Measurements from ENCODE around the gene ICAM2.

ICAM2 gene

GRCh38 chr17:63974594-63975192 lies 45.7 kb downstream of the ICAM2 start:
- no peaks in the 10 kb centered on the region for H3K36me3 Mint-ChIP-seq
- H3K4me3 Mint-ChIP-seq, result no peak overlapping the region
- no peak for DNase-seq
- ATAC-seq (replicated peaks), result no peak
- H3K9me3 Mint-ChIP-seq, result no peaks in the 10 kb centered on the region
- H3K27ac Mint-ChIP-seq, result no peak overlapping the region
- peaks cover 8 to 11% of the 10 kb centered on the region in 2 donors for H3K4me1 Mint-ChIP-seq
- peaks cover 0 to 13% of the 10 kb centered on the region in 2 donors for H3K27me3 Mint-ChIP-seq

- no peaks in the 10 kb centered on the region for H3K36me3 Mint-ChIP-seq
- no peaks in the 10 kb centered on the region for H3K9me3 Mint-ChIP-seq
- ATAC-seq (replicated peaks) (no peak), DNase-seq (no peak)
- no peak overlapping the region for H3K27ac Mint-ChIP-seq
- no peak overlapping the region for H3K4me3 Mint-ChIP-seq
- H3K4me1 Mint-ChIP-seq, result peaks cover 8 to 11% of the 10 kb centered on the region in 2 donors
- peaks cover 0 to 13% of the 10 kb centered on the region in 2 donors for H3K27me3 Mint-ChIP-seq
Measured at GRCh38 chr17:63973930-63974593, 46.4 kb downstream of the ICAM2 start.

GRCh38 chr17:63973247-63973646 lies 47.2 kb downstream of the ICAM2 start:
- peaks cover 0 to 13% of the 10 kb centered on the region in 2 donors for H3K27me3 Mint-ChIP-seq
- no peak overlapping the region for H3K4me3 Mint-ChIP-seq
- ATAC-seq (replicated peaks), result no peak
- peaks cover 8 to 11% of the 10 kb centered on the region in 2 donors for H3K4me1 Mint-ChIP-seq
- DNase-seq, result no peak
- no peaks in the 10 kb centered on the region for H3K9me3 Mint-ChIP-seq
- H3K36me3 Mint-ChIP-seq, result no peaks in the 10 kb centered on the region
- peak overlapping the region; percentile 21 for H3K27ac Mint-ChIP-seq

- no peaks in the 10 kb centered on the region for H3K9me3 Mint-ChIP-seq
- ATAC-seq (replicated peaks) (no peak), DNase-seq (no peak)
- H3K27ac Mint-ChIP-seq, result peak within 1 kb of the TSS; percentile 21
- H3K27me3 Mint-ChIP-seq, result peaks cover 0 to 13% of the 10 kb centered on the region in 2 donors
- H3K36me3 Mint-ChIP-seq, result no peaks in the 10 kb centered on the region
- H3K4me1 Mint-ChIP-seq, result peaks cover 8 to 11% of the 10 kb centered on the region in 2 donors
- no peak within 1 kb of the TSS for H3K4me3 Mint-ChIP-seq
Measured at GRCh38 chr17:63972796-63973195, 47.6 kb downstream of the ICAM2 start, which contains the start of gene SCN4A. SCN4A (minus strand) TSS chr17:63972918; CDS start chr17:63972841, 77 bp downstream.

- H3K4me3 Mint-ChIP-seq, result no peak overlapping the region
Measured at GRCh38 chr17:63969278-63969677, 51.2 kb downstream of the ICAM2 start.

GRCh38 chr17:63967953-63968352 lies 52.5 kb downstream of the ICAM2 start:
- ATAC-seq (replicated peaks), result no peak
- no peaks in the 10 kb centered on the region for H3K36me3 Mint-ChIP-seq
- DNase-seq, result no peak
- H3K4me1 Mint-ChIP-seq, result peaks cover 9 to 12% of the 10 kb centered on the region in 2 donors
- H3K4me3 Mint-ChIP-seq, result no peak overlapping the region
- H3K27ac Mint-ChIP-seq, result no peak overlapping the region
- no peaks in the 10 kb centered on the region for H3K27me3 Mint-ChIP-seq
- no peaks in the 10 kb centered on the region for H3K9me3 Mint-ChIP-seq

More at GRCh38 chr17:63969278-63969677, 51.2 kb downstream of the ICAM2 start:
- H3K9me3 Mint-ChIP-seq, result no peaks in the 10 kb centered on the region
- ATAC-seq (replicated peaks) (no peak), DNase-seq (no peak)
- H3K36me3 Mint-ChIP-seq, result no peaks in the 10 kb centered on the region
- peaks cover 9 to 12% of the 10 kb centered on the region in 2 donors for H3K4me1 Mint-ChIP-seq
- no peak overlapping the region for H3K27ac Mint-ChIP-seq
- peaks cover 0 to 4% of the 10 kb centered on the region in 2 donors for H3K27me3 Mint-ChIP-seq

- Mint-ChIP-seq H3K4me1 (peaks cover 11 to 12% of the 10 kb centered on the region in 2 donors), H3K36me3 (no peaks in the 10 kb centered on the region), H3K27me3 (no peaks in the 10 kb centered on the region), H3K27ac (no peak overlapping the region), H3K4me3 (no peak overlapping the region), H3K9me3 (no peaks in the 10 kb centered on the region)
- ATAC-seq (replicated peaks), result peak; percentile 75 to 78
- DNase-seq, result no peak
Measured at GRCh38 chr17:63966646-63967264, 53.7 kb downstream of the ICAM2 start.

- Mint-ChIP-seq H3K4me1 (peaks cover 16 to 25% of the 10 kb centered on the region in 2 donors), H3K9me3 (no peaks in the 10 kb centered on the region), H3K36me3 (no peaks in the 10 kb centered on the region), H3K4me3 (no peak overlapping the region), H3K27ac (no peak overlapping the region), H3K27me3 (no peaks in the 10 kb centered on the region)
- no peak for DNase-seq
- no peak for ATAC-seq (replicated peaks)
Measured at GRCh38 chr17:63963123-63963522, 57.3 kb downstream of the ICAM2 start.

- no peak for ATAC-seq (replicated peaks)
- Mint-ChIP-seq H3K27me3 (no peaks in the 10 kb centered on the region), H3K36me3 (no peaks in the 10 kb centered on the region), H3K4me3 (no peak overlapping the region), H3K9me3 (no peaks in the 10 kb centered on the region), H3K4me1 (peaks cover 15 to 25% of the 10 kb centered on the region in 2 donors), H3K27ac (no peak overlapping the region)
- no peak for DNase-seq
Measured at GRCh38 chr17:63962298-63962744, 58.1 kb downstream of the ICAM2 start.

- Mint-ChIP-seq H3K9me3 (no peaks in the 10 kb centered on the region), H3K36me3 (no peaks in the 10 kb centered on the region), H3K27me3 (no peaks in the 10 kb centered on the region), H3K27ac (peak overlapping the region; percentile 75), H3K4me3 (peak overlapping the region; percentile 65 to 78), H3K4me1 (peaks cover 11 to 20% of the 10 kb centered on the region in 2 donors)
- DNase-seq, result peak; percentile 20
- peak; percentile 77 to 79 for ATAC-seq (replicated peaks)
Measured at GRCh38 chr17:63961355-63962212, 58.8 kb downstream of the ICAM2 start.

- Mint-ChIP-seq H3K9me3 (no peaks in the 10 kb centered on the region), H3K27ac (no peak overlapping the region), H3K36me3 (no peaks in the 10 kb centered on the region), H3K4me1 (peaks cover 12 to 16% of the 10 kb centered on the region in 2 donors), H3K4me3 (no peak overlapping the region), H3K27me3 (no peaks in the 10 kb centered on the region)
- DNase-seq, result no peak
- ATAC-seq (replicated peaks), result no peak
Measured at GRCh38 chr17:63960430-63960829, 60.0 kb downstream of the ICAM2 start.

GRCh38 chr17:63960006-63960405 lies 60.4 kb downstream of the ICAM2 start:
- H3K27me3 Mint-ChIP-seq, result no peaks in the 10 kb centered on the region
- H3K4me1 Mint-ChIP-seq, result peaks cover 14 to 16% of the 10 kb centered on the region in 2 donors
- no peak overlapping the region for H3K4me3 Mint-ChIP-seq
- ATAC-seq (replicated peaks) (no peak), DNase-seq (no peak)
- H3K9me3 Mint-ChIP-seq, result no peaks in the 10 kb centered on the region
- no peaks in the 10 kb centered on the region for H3K36me3 Mint-ChIP-seq
- H3K27ac Mint-ChIP-seq, result peak overlapping the region; percentile 39

GRCh38 chr17:63956296-63956920 lies 64.0 kb downstream of the ICAM2 start:
- H3K4me3 Mint-ChIP-seq, result no peak overlapping the region
- H3K27me3 Mint-ChIP-seq, result no peaks in the 10 kb centered on the region
- peak overlapping the region; percentile 32 for H3K27ac Mint-ChIP-seq
- H3K36me3 Mint-ChIP-seq, result no peaks in the 10 kb centered on the region
- peaks cover 22 to 39% of the 10 kb centered on the region in 2 donors for H3K4me1 Mint-ChIP-seq
- H3K9me3 Mint-ChIP-seq, result no peaks in the 10 kb centered on the region
- DNase-seq (no peak), ATAC-seq (replicated peaks) (no peak)
